RWPE1 (cell line): ENCODE data around the gene ARHGAP45.
"Not testable (repeated sequence)": the region's sequence is repeated elsewhere in the genome, so short reads cannot be mapped to it uniquely, and the experiment has no call there.

Experiments used
- CTCF ChIA-PET: fragments of 350-600 bp; sonication (Branson Sonifier 250); formaldehyde crosslinking; extraction: SDS; loops from one replicate; lab custom pipeline; 2021; lab: Yijun Ruan, JAX
- POLR2A ChIA-PET: fragments of 400-600 bp; formaldehyde crosslinking; extraction: SDS; loops from one replicate; lab custom pipeline; 2020; ENCODE audit warnings: antibody characterized with exemption; ENCODE audit not compliant: low non-redundant PET; lab: Yijun Ruan, JAX
- DNase-seq: peaks from one replicate; pipeline ENCODE4 v3.0.0; 2012; ENCODE audit warnings: low spot score
- H3K27ac ChIP-seq: fragments of 450-650 bp; 2 replicates; pipeline ENCODE4 v1.5.1; 2017
- TF ChIP-seq, protein P1 (sequence below): fragments of 450-650 bp; conservative IDR thresholded peaks from 2 replicates; pipeline ENCODE4 v1.5.1; 2017; ENCODE audit warnings: low read depth, mild to moderate bottlenecking

Gene ARHGAP45

DNA sequence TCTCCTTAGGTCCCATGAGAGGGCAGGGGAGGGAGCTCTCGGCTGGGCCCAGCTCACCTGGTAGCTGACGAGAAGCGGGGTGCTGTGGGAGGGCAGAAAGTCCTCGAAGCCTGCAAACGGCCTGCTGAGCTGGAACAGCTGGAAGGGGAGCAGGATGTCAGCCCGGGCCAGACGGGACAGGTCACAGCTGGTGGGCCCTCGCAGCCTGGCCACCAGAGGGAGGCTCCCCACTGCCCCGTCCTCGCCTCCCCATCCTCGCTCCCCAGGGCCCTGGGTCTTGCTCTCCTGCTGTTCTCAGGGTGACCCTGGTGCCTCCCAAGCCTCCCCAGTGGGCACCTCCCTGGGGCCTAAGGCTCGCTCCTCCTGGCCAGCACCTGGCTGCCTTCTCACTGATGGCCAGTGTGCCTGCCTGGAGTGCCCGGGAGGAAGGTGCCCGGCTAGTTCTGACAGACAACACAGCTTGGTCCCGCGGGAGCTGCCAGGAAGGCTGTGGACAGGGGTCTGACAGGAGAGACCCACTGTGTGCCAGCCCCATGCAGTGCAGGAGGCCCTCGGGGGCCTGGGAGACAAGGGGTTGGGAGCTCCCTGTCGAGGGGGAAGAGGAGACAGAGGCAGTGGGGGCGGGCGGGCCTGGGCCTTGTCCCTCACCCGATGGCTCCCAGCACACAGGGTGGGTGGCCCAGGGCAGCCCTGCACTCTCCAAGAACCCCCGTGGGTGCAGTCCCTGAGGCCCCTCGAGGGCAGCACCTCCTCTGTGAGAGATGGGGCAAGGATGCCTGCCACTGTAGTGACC, 57.1 kb downstream of the ARHGAP45 start:
- ChIA-PET CTCF (no interaction called here), POLR2A (no interaction called here)
- peak overlapping the region; percentile 93 for H3K27ac ChIP-seq
- TF ChIP-seq, protein P1, sequence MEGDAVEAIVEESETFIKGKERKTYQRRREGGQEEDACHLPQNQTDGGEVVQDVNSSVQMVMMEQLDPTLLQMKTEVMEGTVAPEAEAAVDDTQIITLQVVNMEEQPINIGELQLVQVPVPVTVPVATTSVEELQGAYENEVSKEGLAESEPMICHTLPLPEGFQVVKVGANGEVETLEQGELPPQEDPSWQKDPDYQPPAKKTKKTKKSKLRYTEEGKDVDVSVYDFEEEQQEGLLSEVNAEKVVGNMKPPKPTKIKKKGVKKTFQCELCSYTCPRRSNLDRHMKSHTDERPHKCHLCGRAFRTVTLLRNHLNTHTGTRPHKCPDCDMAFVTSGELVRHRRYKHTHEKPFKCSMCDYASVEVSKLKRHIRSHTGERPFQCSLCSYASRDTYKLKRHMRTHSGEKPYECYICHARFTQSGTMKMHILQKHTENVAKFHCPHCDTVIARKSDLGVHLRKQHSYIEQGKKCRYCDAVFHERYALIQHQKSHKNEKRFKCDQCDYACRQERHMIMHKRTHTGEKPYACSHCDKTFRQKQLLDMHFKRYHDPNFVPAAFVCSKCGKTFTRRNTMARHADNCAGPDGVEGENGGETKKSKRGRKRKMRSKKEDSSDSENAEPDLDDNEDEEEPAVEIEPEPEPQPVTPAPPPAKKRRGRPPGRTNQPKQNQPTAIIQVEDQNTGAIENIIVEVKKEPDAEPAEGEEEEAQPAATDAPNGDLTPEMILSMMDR: no peak
- DNase-seq: no peak

GRCh38 chr19:1125601-1126467, 58.9 kb downstream of the ARHGAP45 start:
- TF ChIP-seq, protein P1: no peak
- peak overlapping the region; percentile 93 for H3K27ac ChIP-seq
- CTCF ChIA-PET: interaction anchor here (0.6 kb wide), 1 partner anchor 28 kb away, joined by 5 read pairs; no protein-coding TSS in a partner anchor
- POLR2A ChIA-PET: interaction anchor here (0.7 kb wide), 1 partner anchor 37 kb away, joined by 3 read pairs; no protein-coding TSS in a partner anchor
- DNase-seq: no peak

DNA sequence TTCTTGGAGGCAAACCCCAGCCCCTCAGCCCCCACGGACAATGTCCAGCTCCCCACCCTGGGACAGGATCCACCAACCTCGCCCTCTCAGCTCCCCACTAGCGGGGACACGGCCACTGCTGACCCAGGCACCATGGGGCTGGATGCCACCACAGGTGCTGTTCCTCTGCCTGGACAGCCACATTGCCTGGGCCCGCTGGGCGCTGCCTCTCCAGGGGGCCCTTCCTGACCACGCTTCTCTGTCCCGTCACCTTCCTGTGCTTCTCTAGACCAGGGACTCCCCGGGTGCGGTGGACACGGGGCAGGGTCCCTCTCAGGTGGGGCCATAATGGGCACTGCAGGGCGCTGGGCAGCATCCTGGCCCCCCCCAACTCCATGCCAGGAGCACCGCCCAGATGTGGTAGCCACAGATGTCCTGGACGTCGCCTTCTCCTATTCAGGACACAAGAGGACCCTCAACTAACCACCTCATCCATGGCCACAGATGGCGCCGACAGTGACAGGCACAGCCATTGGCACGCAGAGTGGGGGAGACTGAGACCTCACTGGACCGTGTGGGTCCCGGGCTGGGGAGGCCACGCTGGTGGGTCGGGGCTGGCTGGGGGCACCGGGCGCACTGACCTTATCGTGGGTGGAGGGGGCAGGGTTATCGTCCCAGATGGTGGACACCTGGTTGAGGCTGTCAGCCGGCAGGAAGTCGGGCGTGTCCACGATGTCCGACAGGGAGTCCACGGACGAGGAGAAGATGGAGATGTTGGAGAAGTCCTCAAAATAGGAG, 60.2 kb downstream of the ARHGAP45 start:
- CTCF ChIA-PET: no interaction called here
- H3K27ac ChIP-seq: peak overlapping the region; percentile 93
- no peak for DNase-seq
- POLR2A ChIA-PET: no interaction called here
- TF ChIP-seq, protein P1: no peak

GRCh38 chr19:1128106-1128505, 61.1 kb downstream of the ARHGAP45 start:
- CTCF ChIA-PET: interaction anchor here (0.6 kb wide), 1 partner anchor 258 kb away, joined by 3 read pairs; no protein-coding TSS in a partner anchor
- peak; percentile 28 for DNase-seq
- TF ChIP-seq, protein P1: no peak

DNA sequence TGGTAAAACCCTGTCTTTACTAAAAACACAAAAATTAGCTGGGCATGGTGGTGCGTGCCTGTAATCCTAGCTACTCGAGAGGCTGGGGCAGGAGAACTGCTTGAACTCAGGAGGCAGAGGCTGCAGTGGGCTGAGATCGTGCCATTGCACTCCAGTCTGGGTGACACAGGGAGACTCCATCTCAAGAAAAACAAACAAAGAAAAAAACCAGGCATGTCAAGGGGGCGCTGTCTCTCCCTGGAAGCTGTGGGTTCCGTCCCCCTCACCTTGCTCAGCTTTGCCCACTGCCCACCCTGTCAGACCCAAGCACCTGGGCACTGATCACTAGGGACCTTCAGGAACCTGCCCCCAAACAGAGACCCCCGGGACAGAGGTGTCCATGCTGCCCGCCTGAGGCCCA, 62.1 kb downstream of the ARHGAP45 start:
- peak overlapping the region; percentile 93 for H3K27ac ChIP-seq
- POLR2A ChIA-PET, CTCF ChIA-PET, DNase-seq: not testable (repeated sequence)

More at GRCh38 chr19:1128106-1128505, 61.1 kb downstream of the ARHGAP45 start:
- POLR2A ChIA-PET: no interaction called here
- peak overlapping the region; percentile 93 for H3K27ac ChIP-seq

DNA sequence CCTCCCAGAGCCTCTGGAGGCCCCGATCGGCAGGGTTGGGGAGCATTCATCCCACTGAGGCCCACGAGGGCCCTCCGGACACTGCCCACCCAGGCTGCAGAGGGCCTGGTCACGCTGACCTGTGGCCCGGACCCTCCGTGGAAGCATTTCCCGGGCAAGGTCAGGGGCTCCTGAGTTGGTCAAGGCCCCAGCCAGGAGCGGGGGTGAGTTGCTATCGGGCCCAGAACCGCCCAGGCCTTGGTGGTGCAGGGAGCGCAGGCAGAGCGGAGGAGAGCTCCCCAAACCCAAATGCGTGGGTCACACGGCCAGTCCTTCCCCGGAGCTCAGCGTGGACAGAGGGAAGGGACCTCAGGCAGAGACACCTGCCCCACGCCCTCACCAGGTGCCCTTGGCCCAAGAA, 62.6 kb downstream of the ARHGAP45 start:
- POLR2A ChIA-PET: no interaction called here
- H3K27ac ChIP-seq: peak overlapping the region; percentile 93
- TF ChIP-seq, protein P1: no peak
- no peak for DNase-seq
- CTCF ChIA-PET: interaction anchor here (0.7 kb wide), 1 partner anchor 120 kb away, joined by 3 read pairs; no protein-coding TSS in a partner anchor
